ENCODE results near the gene GUCY1B1.
"Not testable (repeated sequence)": the region's sequence is repeated elsewhere in the genome, so short reads cannot be mapped to it uniquely, and the experiment has no call there.

Gene GUCY1B1

GRCh38 chr4:155795991-155796390, 37.2 kb downstream of the GUCY1B1 start:
- H3K14ac ChIP-seq (ENCODE audit: low read length in 2 of 2) = no peak overlapping the region
- H4K8ac ChIP-seq (ENCODE audit: low read length) = no peak overlapping the region
- no peak overlapping the region for H3K27ac ChIP-seq (ENCODE audit: low read length, poor library complexity, severe bottlenecking)
- no peaks in the 10 kb centered on the region for H3K79me1 ChIP-seq (replicated peaks; ENCODE audit: low read length, poor library complexity, severe bottlenecking)
- H3K9me3 ChIP-seq (ENCODE audit: control insufficient read depth, low read length) = no peaks in the 10 kb centered on the region
- H3K4me3 ChIP-seq (ENCODE audit: insufficient read depth in 1 of 2, low read depth in 1 of 2, low read length in 2 of 2) = no peak overlapping the region
- no peak overlapping the region for H2BK5ac ChIP-seq (ENCODE audit: low read depth, low read length, poor library complexity, severe bottlenecking)
- H3K4ac ChIP-seq (ENCODE audit: low read depth in 1 of 2, low read length in 2 of 2) = no peak overlapping the region
- no peak overlapping the region for H3K9ac ChIP-seq (ENCODE audit: low read length)
- H3K4me2 ChIP-seq (ENCODE audit: low read length, poor library complexity, severe bottlenecking) = no peak overlapping the region
- no peak overlapping the region for H2AFZ ChIP-seq (ENCODE audit: low read depth, low read length)
- H2BK12ac ChIP-seq (ENCODE audit: low read length in 2 of 2) = no peak overlapping the region
- DNase-seq = peak; percentile 49
- H2AK5ac ChIP-seq (ENCODE audit: low read length, severe bottlenecking) = no peak overlapping the region
- no peak overlapping the region for H2BK15ac ChIP-seq (ENCODE audit: low read depth, poor library complexity, severe bottlenecking)
- no peak overlapping the region for H3K18ac ChIP-seq (ENCODE audit: low read depth in 1 of 2, low read length in 2 of 2)
- no peaks in the 10 kb centered on the region for H3K27me3 ChIP-seq (ENCODE audit: control insufficient read depth in 1 of 2, insufficient read depth in 1 of 2, low read length in 2 of 2)
- H4K91ac ChIP-seq (ENCODE audit: low read length) = no peak overlapping the region
- H3K36me3 ChIP-seq (ENCODE audit: control insufficient read depth in 1 of 2, insufficient read depth in 2 of 2, low read depth in 1 of 2, low read length in 2 of 2) = peaks cover 0 to 9% of the 10 kb centered on the region in 2 experiments
- H3K4me1 ChIP-seq (ENCODE audit: control insufficient read depth, insufficient read depth, low read depth, low read length) = peaks cover 1% of the 10 kb centered on the region
- no peak overlapping the region for H3K23ac ChIP-seq (ENCODE audit: low read length in 2 of 2)
- H2BK120ac ChIP-seq (ENCODE audit: low read depth, low read length) = no peak overlapping the region
- WGBS = 52% methylated on average over 3 of the region's 3 CpGs

GRCh38 chr4:155797581-155797980, 38.8 kb downstream of the GUCY1B1 start:
- not testable (repeated sequence) for H3K18ac ChIP-seq (ENCODE audit: low read depth in 1 of 2, low read length in 2 of 2); H3K9ac ChIP-seq (ENCODE audit: low read length); H3K79me1 ChIP-seq (replicated peaks; ENCODE audit: low read length, poor library complexity, severe bottlenecking); H3K27me3 ChIP-seq (ENCODE audit: control insufficient read depth in 1 of 2, insufficient read depth in 1 of 2, low read length in 2 of 2); H2BK12ac ChIP-seq (ENCODE audit: low read length in 2 of 2); H3K4ac ChIP-seq (ENCODE audit: low read depth in 1 of 2, low read length in 2 of 2); H2AK5ac ChIP-seq (ENCODE audit: low read length, severe bottlenecking); H3K14ac ChIP-seq (ENCODE audit: low read length in 2 of 2); H4K91ac ChIP-seq (ENCODE audit: low read length); H3K23ac ChIP-seq (ENCODE audit: low read length in 2 of 2); H2BK5ac ChIP-seq (ENCODE audit: low read depth, low read length, poor library complexity, severe bottlenecking); H2AFZ ChIP-seq (ENCODE audit: low read depth, low read length); H3K4me1 ChIP-seq (ENCODE audit: control insufficient read depth, insufficient read depth, low read depth, low read length); DNase-seq; H2BK120ac ChIP-seq (ENCODE audit: low read depth, low read length); H3K27ac ChIP-seq (ENCODE audit: low read length, poor library complexity, severe bottlenecking); H3K4me3 ChIP-seq (ENCODE audit: insufficient read depth in 1 of 2, low read depth in 1 of 2, low read length in 2 of 2); H4K8ac ChIP-seq (ENCODE audit: low read length); H2BK15ac ChIP-seq (ENCODE audit: low read depth, poor library complexity, severe bottlenecking); H3K4me2 ChIP-seq (ENCODE audit: low read length, poor library complexity, severe bottlenecking); H3K9me3 ChIP-seq (ENCODE audit: control insufficient read depth, low read length)
- peaks cover 4 to 15% of the 10 kb centered on the region in 2 experiments for H3K36me3 ChIP-seq (ENCODE audit: control insufficient read depth in 1 of 2, insufficient read depth in 2 of 2, low read depth in 1 of 2, low read length in 2 of 2)
- no CpG with 5 or more reads among the region's 4 CpGs for WGBS

GRCh38 chr4:155799116-155799793, 40.4 kb downstream of the GUCY1B1 start:
- H3K79me1 ChIP-seq (replicated peaks; ENCODE audit: low read length, poor library complexity, severe bottlenecking) = no peaks in the 10 kb centered on the region
- H3K18ac ChIP-seq (ENCODE audit: low read depth in 1 of 2, low read length in 2 of 2) = no peak overlapping the region
- H3K4me1 ChIP-seq (ENCODE audit: control insufficient read depth, insufficient read depth, low read depth, low read length) = peaks cover 1% of the 10 kb centered on the region
- H3K9ac ChIP-seq (ENCODE audit: low read length) = no peak overlapping the region
- H2BK120ac ChIP-seq (ENCODE audit: low read depth, low read length) = no peak overlapping the region
- H3K9me3 ChIP-seq (ENCODE audit: control insufficient read depth, low read length) = no peaks in the 10 kb centered on the region
- no peak overlapping the region for H2BK5ac ChIP-seq (ENCODE audit: low read depth, low read length, poor library complexity, severe bottlenecking)
- H4K91ac ChIP-seq (ENCODE audit: low read length) = no peak overlapping the region
- H2AK5ac ChIP-seq (ENCODE audit: low read length, severe bottlenecking) = no peak overlapping the region
- DNase-seq = no peak
- H3K36me3 ChIP-seq (ENCODE audit: control insufficient read depth in 1 of 2, insufficient read depth in 2 of 2, low read depth in 1 of 2, low read length in 2 of 2) = peaks cover 4 to 11% of the 10 kb centered on the region in 2 experiments
- no peak overlapping the region for H3K23ac ChIP-seq (ENCODE audit: low read length in 2 of 2)
- no peak overlapping the region for H3K14ac ChIP-seq (ENCODE audit: low read length in 2 of 2)
- no peak overlapping the region for H3K4me3 ChIP-seq (ENCODE audit: insufficient read depth in 1 of 2, low read depth in 1 of 2, low read length in 2 of 2)
- no peak overlapping the region for H3K27ac ChIP-seq (ENCODE audit: low read length, poor library complexity, severe bottlenecking)
- no peak overlapping the region for H2BK15ac ChIP-seq (ENCODE audit: low read depth, poor library complexity, severe bottlenecking)
- H3K27me3 ChIP-seq (ENCODE audit: control insufficient read depth in 1 of 2, insufficient read depth in 1 of 2, low read length in 2 of 2) = no peaks in the 10 kb centered on the region
- H3K4me2 ChIP-seq (ENCODE audit: low read length, poor library complexity, severe bottlenecking) = no peak overlapping the region
- 100% methylated on average over 3 of the region's 5 CpGs for WGBS
- H2AFZ ChIP-seq (ENCODE audit: low read depth, low read length) = no peak overlapping the region
- H2BK12ac ChIP-seq (ENCODE audit: low read length in 2 of 2) = peak overlapping the region in 1 of 2 experiments; percentile 31
- no peak overlapping the region for H3K4ac ChIP-seq (ENCODE audit: low read depth in 1 of 2, low read length in 2 of 2)
- no peak overlapping the region for H4K8ac ChIP-seq (ENCODE audit: low read length)

DNA sequence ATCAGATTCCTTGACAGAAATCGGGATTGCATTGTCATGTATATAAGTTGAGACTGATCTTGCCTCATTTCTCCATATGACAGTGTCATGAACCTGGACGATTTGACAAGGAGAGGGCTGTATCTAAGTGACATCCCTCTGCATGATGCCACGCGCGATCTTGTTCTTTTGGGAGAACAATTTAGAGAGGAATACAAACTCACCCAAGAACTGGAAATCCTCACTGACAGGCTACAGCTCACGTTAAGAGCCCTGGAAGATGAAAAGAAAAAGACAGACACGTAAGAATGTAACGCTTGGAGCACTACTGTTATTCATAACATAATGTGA, 40.9 kb downstream of the GUCY1B1 start:
- Histone ChIP-seq H4K91ac (ENCODE audit: low read length) (no peak overlapping the region), H3K9ac (ENCODE audit: low read length) (no peak overlapping the region), H3K4me3 (ENCODE audit: insufficient read depth in 1 of 2, low read depth in 1 of 2, low read length in 2 of 2) (no peak overlapping the region), H3K79me1 (replicated peaks; ENCODE audit: low read length, poor library complexity, severe bottlenecking) (no peaks in the 10 kb centered on the region), H2BK5ac (ENCODE audit: low read depth, low read length, poor library complexity, severe bottlenecking) (no peak overlapping the region), H3K18ac (ENCODE audit: low read depth in 1 of 2, low read length in 2 of 2) (no peak overlapping the region), H3K4me1 (ENCODE audit: control insufficient read depth, insufficient read depth, low read depth, low read length) (peaks cover 1% of the 10 kb centered on the region), H3K4me2 (ENCODE audit: low read length, poor library complexity, severe bottlenecking) (no peak overlapping the region), H3K36me3 (ENCODE audit: control insufficient read depth in 1 of 2, insufficient read depth in 2 of 2, low read depth in 1 of 2, low read length in 2 of 2) (peaks cover 4 to 11% of the 10 kb centered on the region in 2 experiments), H3K4ac (ENCODE audit: low read depth in 1 of 2, low read length in 2 of 2) (no peak overlapping the region), H3K14ac (ENCODE audit: low read length in 2 of 2) (no peak overlapping the region), H4K8ac (ENCODE audit: low read length) (no peak overlapping the region), H3K27ac (ENCODE audit: low read length, poor library complexity, severe bottlenecking) (no peak overlapping the region), H3K9me3 (ENCODE audit: control insufficient read depth, low read length) (no peaks in the 10 kb centered on the region), H2AFZ (ENCODE audit: low read depth, low read length) (no peak overlapping the region), H2AK5ac (ENCODE audit: low read length, severe bottlenecking) (no peak overlapping the region), H3K27me3 (ENCODE audit: control insufficient read depth in 1 of 2, insufficient read depth in 1 of 2, low read length in 2 of 2) (no peaks in the 10 kb centered on the region), H2BK120ac (ENCODE audit: low read depth, low read length) (no peak overlapping the region), H2BK12ac (ENCODE audit: low read length in 2 of 2) (no peak overlapping the region), H2BK15ac (ENCODE audit: low read depth, poor library complexity, severe bottlenecking) (no peak overlapping the region), H3K23ac (ENCODE audit: low read length in 2 of 2) (no peak overlapping the region)
- 96% methylated on average over 6 of the region's 8 CpGs for WGBS
- DNase-seq = no peak
